PFSK-1 (cell line): ENCODE measurements around the gene WDR70.

Source experiments
- FOXP2 ChIP-seq: optimal IDR thresholded peaks from 2 replicates; pipeline ENCODE3; 2011; ENCODE audit warnings: borderline replicate concordance, control low read depth, inconsistent platforms; ENCODE audit not compliant: insufficient read depth; ENCODE audit errors: extremely low read length, extremely low read depth
- POLR2AphosphoS5 ChIP-seq: IDR thresholded peaks from 2 replicates; pipeline ENCODE4 v1.6.1; 2012; ENCODE audit warnings: low read depth, mild to moderate bottlenecking, control low read depth, low read length, moderate library complexity
- REST ChIP-seq, 2 experiments: IDR thresholded peaks; 2 replicates each; pipeline versions ENCODE4 v1.6.1 to v1.8.0; 2011 to 2012; ENCODE audit warnings: low read depth in 2 of 2, low read length in 2 of 2, control low read depth in 1 of 2, inconsistent platforms in 1 of 2, mild to moderate bottlenecking in 1 of 2, moderate library complexity in 1 of 2; ENCODE audit not compliant: insufficient read depth in 1 of 2
- SIN3A ChIP-seq: IDR thresholded peaks from 2 replicates; pipeline ENCODE4 v1.6.1; 2012; ENCODE audit warnings: mild to moderate bottlenecking, low read length, moderate library complexity, borderline replicate concordance; ENCODE audit not compliant: insufficient read depth
- TAF1 ChIP-seq: IDR thresholded peaks from 2 replicates; pipeline ENCODE4 v1.6.1; 2012; ENCODE audit warnings: low read length, control low read depth, borderline replicate concordance; ENCODE audit not compliant: insufficient read depth

WDR70 gene

GRCh38 chr5:37576552-37576951, 197.4 kb downstream of the WDR70 start:
- TF ChIP-seq SIN3A (no peak), POLR2AphosphoS5 (no peak), REST (IDR thresholded peaks at IDR 0.05; ENCODE audit: insufficient read depth in 1 of 2, low read depth in 2 of 2, low read length in 2 of 2) (no peak), TAF1 (no peak), FOXP2 (no peak)

GRCh38 chr5:37578176-37578575, 199.1 kb downstream of the WDR70 start:
- TF ChIP-seq FOXP2 (no peak), POLR2AphosphoS5 (no peak), TAF1 (no peak), SIN3A (no peak), REST (IDR thresholded peaks at IDR 0.05; ENCODE audit: insufficient read depth in 1 of 2, low read depth in 2 of 2, low read length in 2 of 2) (no peak)

GRCh38 chr5:37580106-37580505, 201.0 kb downstream of the WDR70 start:
- TF ChIP-seq REST (IDR thresholded peaks at IDR 0.05; ENCODE audit: insufficient read depth in 1 of 2, low read depth in 2 of 2, low read length in 2 of 2) (no peak), FOXP2 (no peak), SIN3A (no peak), POLR2AphosphoS5 (no peak), TAF1 (no peak)

- TF ChIP-seq TAF1 (no peak), REST (IDR thresholded peaks at IDR 0.05; ENCODE audit: insufficient read depth in 1 of 2, low read depth in 2 of 2, low read length in 2 of 2) (no peak), POLR2AphosphoS5 (no peak), FOXP2 (no peak), SIN3A (no peak)
Measured at GRCh38 chr5:37582202-37582601, 203.1 kb downstream of the WDR70 start.

- no peak for TF ChIP-seq TAF1
- no peak for TF ChIP-seq REST (IDR thresholded peaks at IDR 0.05; ENCODE audit: insufficient read depth in 1 of 2, low read depth in 2 of 2, low read length in 2 of 2)
- no peak for TF ChIP-seq POLR2AphosphoS5
- no peak for TF ChIP-seq SIN3A
- TF ChIP-seq FOXP2 = no peak
Measured at GRCh38 chr5:37598733-37599132, 219.6 kb downstream of the WDR70 start.
